ENCODE data around the gene GPC6. TPM values are rescaled to one million over a fixed set of nuclear protein-coding genes. Genes with fewer than 3 reads are reported as not detected.

The GPC6 gene
- polyA plus RNA-seq, 1 donor (not counting 4 experiments of a cell fraction or from before 2014, with no cell fraction given), result 0.42 TPM

DNA sequence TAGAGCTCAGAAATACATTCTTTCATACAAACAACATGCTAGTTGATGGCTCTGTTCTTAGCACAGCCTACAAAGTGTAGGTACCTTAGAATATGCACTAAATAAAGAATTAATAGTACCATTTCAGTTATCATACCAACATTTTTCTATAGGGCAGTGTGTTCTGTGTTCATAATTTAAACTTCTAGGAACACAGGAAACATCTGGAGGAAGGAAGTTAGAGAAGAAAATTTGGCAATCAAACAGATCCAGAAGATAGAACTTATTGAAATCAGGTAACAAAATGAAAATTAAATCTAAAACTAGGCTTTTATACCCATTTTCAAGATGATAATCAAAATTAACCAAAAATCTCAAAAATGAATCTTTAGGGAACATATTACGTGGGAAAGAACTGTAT is 725.3 kb downstream of the GPC6 start:
- H3K9me1 ChIP-seq (ENCODE audit: control insufficient read depth, extremely low read depth, insufficient read depth, low read length), result no peaks in the 10 kb centered on the region
- H3K9me3 ChIP-seq (ENCODE audit: control insufficient read depth, low read depth, low read length), result no peaks in the 10 kb centered on the region
- H2AFZ ChIP-seq (ENCODE audit: control insufficient read depth, low read length), result no peak overlapping the region
- no peak overlapping the region for H3K4me2 ChIP-seq (ENCODE audit: control insufficient read depth, extremely low read depth, insufficient read depth, low read depth, low read length)
- no peak overlapping the region for H3K27ac ChIP-seq (ENCODE audit: control insufficient read depth, insufficient read depth, low read length)
- H3K27me3 ChIP-seq (ENCODE audit: control insufficient read depth, extremely low read depth, insufficient read depth, low read length), result no peaks in the 10 kb centered on the region
- no peaks in the 10 kb centered on the region for H3K36me3 ChIP-seq (ENCODE audit: control insufficient read depth in 2 of 2, extremely low read depth in 1 of 2, insufficient read depth in 2 of 2, low read length in 2 of 2)
- H4K20me1 ChIP-seq (ENCODE audit: control insufficient read depth, extremely low read depth, insufficient read depth, low read length), result no peaks in the 10 kb centered on the region
- H3K4me1 ChIP-seq (ENCODE audit: control insufficient read depth, extremely low read depth, insufficient read depth, low read length), result no peaks in the 10 kb centered on the region
- H3K79me2 ChIP-seq (ENCODE audit: control insufficient read depth, insufficient read depth, low read length), result no peaks in the 10 kb centered on the region
- dilution Hi-C loops (cut with MboI; ENCODE audit: extremely low pct_ligation_motif_present, low sequenced_read_pairs), result no loop called here
- FAIRE-seq (no peak), DNase-seq (ENCODE audit: low read depth, low spot score) (no peak)
- no peak overlapping the region for H3K4me3 ChIP-seq (ENCODE audit: control insufficient read depth in 2 of 3, extremely low read depth in 1 of 3, insufficient read depth in 2 of 3, low read depth in 1 of 3, low read length in 3 of 3)
- H3K9ac ChIP-seq (ENCODE audit: control insufficient read depth, extremely low read depth, insufficient read depth, low read length), result no peak overlapping the region
- TF ChIP-seq, protein P1, sequence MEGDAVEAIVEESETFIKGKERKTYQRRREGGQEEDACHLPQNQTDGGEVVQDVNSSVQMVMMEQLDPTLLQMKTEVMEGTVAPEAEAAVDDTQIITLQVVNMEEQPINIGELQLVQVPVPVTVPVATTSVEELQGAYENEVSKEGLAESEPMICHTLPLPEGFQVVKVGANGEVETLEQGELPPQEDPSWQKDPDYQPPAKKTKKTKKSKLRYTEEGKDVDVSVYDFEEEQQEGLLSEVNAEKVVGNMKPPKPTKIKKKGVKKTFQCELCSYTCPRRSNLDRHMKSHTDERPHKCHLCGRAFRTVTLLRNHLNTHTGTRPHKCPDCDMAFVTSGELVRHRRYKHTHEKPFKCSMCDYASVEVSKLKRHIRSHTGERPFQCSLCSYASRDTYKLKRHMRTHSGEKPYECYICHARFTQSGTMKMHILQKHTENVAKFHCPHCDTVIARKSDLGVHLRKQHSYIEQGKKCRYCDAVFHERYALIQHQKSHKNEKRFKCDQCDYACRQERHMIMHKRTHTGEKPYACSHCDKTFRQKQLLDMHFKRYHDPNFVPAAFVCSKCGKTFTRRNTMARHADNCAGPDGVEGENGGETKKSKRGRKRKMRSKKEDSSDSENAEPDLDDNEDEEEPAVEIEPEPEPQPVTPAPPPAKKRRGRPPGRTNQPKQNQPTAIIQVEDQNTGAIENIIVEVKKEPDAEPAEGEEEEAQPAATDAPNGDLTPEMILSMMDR (optimal IDR thresholded peaks at IDR 0.05 in 1 of 3, IDR thresholded peaks at IDR 0.05 in 1 of 3, conservative IDR thresholded peaks at IDR 0.05 in 1 of 3; ENCODE audit: extremely low read depth in 1 of 3, insufficient read depth in 2 of 3, low read length in 3 of 3), result no peak
- TF ChIP-seq EZH2 (IDR thresholded peaks at IDR 0.05; ENCODE audit: low read length), result no peak

DNA sequence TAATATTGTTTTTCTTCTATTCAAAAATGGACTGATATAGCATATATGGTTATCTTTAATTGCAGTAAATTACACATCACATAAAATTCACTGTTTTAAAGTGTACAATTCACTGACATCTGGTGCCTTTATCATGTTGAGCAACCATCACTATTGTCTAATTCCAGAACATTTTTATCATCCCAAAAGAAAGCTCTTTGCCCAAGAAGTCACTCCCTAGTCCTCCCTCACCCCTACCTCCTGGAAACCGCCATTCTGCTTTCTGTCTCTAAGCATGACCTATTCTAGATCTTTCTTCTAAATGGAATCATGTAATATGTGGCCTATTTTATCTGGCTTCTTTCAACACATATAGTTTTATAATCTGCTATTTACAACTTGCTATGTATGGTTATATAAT is 727.2 kb downstream of the GPC6 start:
- Histone ChIP-seq H3K9me3 (ENCODE audit: control insufficient read depth, low read depth, low read length) (no peaks in the 10 kb centered on the region), H3K27me3 (ENCODE audit: control insufficient read depth, extremely low read depth, insufficient read depth, low read length) (no peaks in the 10 kb centered on the region), H3K9ac (ENCODE audit: control insufficient read depth, extremely low read depth, insufficient read depth, low read length) (no peak overlapping the region), H3K4me3 (ENCODE audit: control insufficient read depth in 2 of 3, extremely low read depth in 1 of 3, insufficient read depth in 2 of 3, low read depth in 1 of 3, low read length in 3 of 3) (no peak overlapping the region), H3K4me1 (ENCODE audit: control insufficient read depth, extremely low read depth, insufficient read depth, low read length) (no peaks in the 10 kb centered on the region), H3K36me3 (ENCODE audit: control insufficient read depth in 2 of 2, extremely low read depth in 1 of 2, insufficient read depth in 2 of 2, low read length in 2 of 2) (no peaks in the 10 kb centered on the region), H3K79me2 (ENCODE audit: control insufficient read depth, insufficient read depth, low read length) (no peaks in the 10 kb centered on the region), H3K4me2 (ENCODE audit: control insufficient read depth, extremely low read depth, insufficient read depth, low read depth, low read length) (no peak overlapping the region), H3K27ac (ENCODE audit: control insufficient read depth, insufficient read depth, low read length) (no peak overlapping the region), H2AFZ (ENCODE audit: control insufficient read depth, low read length) (no peak overlapping the region), H4K20me1 (ENCODE audit: control insufficient read depth, extremely low read depth, insufficient read depth, low read length) (no peaks in the 10 kb centered on the region), H3K9me1 (ENCODE audit: control insufficient read depth, extremely low read depth, insufficient read depth, low read length) (no peaks in the 10 kb centered on the region)
- dilution Hi-C loops (cut with MboI; ENCODE audit: extremely low pct_ligation_motif_present, low sequenced_read_pairs), result no loop called here
- no peak for FAIRE-seq
- DNase-seq (ENCODE audit: low read depth, low spot score), result no peak
- TF ChIP-seq EZH2 (IDR thresholded peaks at IDR 0.05; ENCODE audit: low read length), result no peak
- TF ChIP-seq, protein P1 (optimal IDR thresholded peaks at IDR 0.05 in 1 of 3, IDR thresholded peaks at IDR 0.05 in 1 of 3, conservative IDR thresholded peaks at IDR 0.05 in 1 of 3; ENCODE audit: extremely low read depth in 1 of 3, insufficient read depth in 2 of 3, low read length in 3 of 3), result no peak

Measured in keratinocyte (primary cell).